ENCODE measurements around the gene CACNA2D1.

DNA sequence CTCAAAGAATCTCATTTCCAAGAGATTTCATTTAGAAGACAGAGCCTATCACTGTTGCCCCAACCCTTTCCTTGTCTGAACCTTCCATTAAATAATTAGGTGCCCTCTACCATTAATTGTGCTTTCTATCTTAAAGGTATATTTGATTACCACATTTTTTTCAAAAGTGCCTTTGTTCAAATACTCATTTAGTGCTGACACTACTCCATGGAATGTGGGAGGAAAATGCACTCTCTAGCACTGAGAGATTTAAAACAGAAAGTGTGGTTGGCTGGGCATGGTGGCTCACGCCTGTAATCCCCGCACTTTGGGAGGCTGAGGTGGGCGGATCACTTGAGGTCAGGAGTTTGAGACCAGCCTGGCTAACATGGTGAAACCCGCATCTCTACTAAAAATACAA, 119.8 kb downstream of the CACNA2D1 start:
- TF ChIP-seq POLR2A (IDR thresholded peaks at IDR 0.05) = no peak
- TF ChIP-seq, protein P1, sequence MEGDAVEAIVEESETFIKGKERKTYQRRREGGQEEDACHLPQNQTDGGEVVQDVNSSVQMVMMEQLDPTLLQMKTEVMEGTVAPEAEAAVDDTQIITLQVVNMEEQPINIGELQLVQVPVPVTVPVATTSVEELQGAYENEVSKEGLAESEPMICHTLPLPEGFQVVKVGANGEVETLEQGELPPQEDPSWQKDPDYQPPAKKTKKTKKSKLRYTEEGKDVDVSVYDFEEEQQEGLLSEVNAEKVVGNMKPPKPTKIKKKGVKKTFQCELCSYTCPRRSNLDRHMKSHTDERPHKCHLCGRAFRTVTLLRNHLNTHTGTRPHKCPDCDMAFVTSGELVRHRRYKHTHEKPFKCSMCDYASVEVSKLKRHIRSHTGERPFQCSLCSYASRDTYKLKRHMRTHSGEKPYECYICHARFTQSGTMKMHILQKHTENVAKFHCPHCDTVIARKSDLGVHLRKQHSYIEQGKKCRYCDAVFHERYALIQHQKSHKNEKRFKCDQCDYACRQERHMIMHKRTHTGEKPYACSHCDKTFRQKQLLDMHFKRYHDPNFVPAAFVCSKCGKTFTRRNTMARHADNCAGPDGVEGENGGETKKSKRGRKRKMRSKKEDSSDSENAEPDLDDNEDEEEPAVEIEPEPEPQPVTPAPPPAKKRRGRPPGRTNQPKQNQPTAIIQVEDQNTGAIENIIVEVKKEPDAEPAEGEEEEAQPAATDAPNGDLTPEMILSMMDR (IDR thresholded peaks at IDR 0.05) = no peak
